ENCODE measurements around the gene EGLN3. TPM values are rescaled to one million over a fixed set of nuclear protein-coding genes. Genes with fewer than 3 reads are reported as not detected.

Gene EGLN3
- total and polyA plus RNA-seq, 2 of the 13 experiments (the other 11 are each of a cell fraction or from before 2014, with no cell fraction given) = 0.18 to 27.3 TPM

DNA sequence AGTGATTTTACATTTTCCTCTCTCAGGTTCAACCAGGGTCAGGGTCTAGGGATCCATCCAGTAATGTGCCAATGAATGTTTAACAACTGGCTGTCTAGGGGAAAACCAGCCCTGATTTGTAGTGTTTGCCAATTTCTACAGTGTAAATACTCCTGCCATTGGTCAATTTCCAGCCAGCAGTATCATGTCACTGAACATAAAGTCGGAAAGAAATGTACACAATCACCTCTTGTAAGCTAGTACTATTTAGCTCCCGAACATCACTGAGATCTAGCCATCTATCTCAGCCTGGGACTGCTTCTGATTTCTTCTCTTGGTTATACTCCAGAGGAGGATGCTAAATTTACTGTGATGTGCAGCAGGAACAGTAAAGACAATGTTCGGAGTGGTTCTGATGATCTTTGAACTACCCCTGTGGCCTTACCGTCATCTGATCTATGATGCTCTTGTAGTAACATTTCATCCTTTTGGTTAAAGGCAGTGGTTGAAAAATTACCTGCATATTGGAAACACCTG, 36.7 kb upstream of the EGLN3 start (continued):
- TF ChIP-seq, protein P1, sequence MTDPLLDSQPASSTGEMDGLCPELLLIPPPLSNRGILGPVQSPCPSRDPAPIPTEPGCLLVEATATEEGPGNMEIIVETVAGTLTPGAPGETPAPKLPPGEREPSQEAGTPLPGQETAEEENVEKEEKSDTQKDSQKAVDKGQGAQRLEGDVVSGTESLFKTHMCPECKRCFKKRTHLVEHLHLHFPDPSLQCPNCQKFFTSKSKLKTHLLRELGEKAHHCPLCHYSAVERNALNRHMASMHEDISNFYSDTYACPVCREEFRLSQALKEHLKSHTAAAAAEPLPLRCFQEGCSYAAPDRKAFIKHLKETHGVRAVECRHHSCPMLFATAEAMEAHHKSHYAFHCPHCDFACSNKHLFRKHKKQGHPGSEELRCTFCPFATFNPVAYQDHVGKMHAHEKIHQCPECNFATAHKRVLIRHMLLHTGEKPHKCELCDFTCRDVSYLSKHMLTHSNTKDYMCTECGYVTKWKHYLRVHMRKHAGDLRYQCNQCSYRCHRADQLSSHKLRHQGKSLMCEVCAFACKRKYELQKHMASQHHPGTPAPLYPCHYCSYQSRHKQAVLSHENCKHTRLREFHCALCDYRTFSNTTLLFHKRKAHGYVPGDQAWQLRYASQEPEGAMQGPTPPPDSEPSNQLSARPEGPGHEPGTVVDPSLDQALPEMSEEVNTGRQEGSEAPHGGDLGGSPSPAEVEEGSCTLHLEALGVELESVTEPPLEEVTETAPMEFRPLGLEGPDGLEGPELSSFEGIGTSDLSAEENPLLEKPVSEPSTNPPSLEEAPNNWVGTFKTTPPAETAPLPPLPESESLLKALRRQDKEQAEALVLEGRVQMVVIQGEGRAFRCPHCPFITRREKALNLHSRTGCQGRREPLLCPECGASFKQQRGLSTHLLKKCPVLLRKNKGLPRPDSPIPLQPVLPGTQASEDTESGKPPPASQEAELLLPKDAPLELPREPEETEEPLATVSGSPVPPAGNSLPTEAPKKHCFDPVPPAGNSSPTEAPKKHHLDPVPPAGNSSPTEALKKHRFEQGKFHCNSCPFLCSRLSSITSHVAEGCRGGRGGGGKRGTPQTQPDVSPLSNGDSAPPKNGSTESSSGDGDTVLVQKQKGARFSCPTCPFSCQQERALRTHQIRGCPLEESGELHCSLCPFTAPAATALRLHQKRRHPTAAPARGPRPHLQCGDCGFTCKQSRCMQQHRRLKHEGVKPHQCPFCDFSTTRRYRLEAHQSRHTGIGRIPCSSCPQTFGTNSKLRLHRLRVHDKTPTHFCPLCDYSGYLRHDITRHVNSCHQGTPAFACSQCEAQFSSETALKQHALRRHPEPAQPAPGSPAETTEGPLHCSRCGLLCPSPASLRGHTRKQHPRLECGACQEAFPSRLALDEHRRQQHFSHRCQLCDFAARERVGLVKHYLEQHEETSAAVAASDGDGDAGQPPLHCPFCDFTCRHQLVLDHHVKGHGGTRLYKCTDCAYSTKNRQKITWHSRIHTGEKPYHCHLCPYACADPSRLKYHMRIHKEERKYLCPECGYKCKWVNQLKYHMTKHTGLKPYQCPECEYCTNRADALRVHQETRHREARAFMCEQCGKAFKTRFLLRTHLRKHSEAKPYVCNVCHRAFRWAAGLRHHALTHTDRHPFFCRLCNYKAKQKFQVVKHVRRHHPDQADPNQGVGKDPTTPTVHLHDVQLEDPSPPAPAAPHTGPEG (CRISPR knock-in tag; IDR thresholded peaks at IDR 0.05) = no peak
- no peak for TF ChIP-seq STAG1 (CRISPR knock-in tag; IDR thresholded peaks at IDR 0.05)
- no peak for TF ChIP-seq EED (CRISPR knock-in tag; IDR thresholded peaks at IDR 0.05)
- no peak for TF ChIP-seq ZNF773 (CRISPR knock-in tag; IDR thresholded peaks at IDR 0.05; ENCODE audit: borderline replicate concordance)
- TF ChIP-seq NFRKB (IDR thresholded peaks at IDR 0.05) = no peak
- TF ChIP-seq REXO4 (CRISPR knock-in tag; IDR thresholded peaks at IDR 0.05; ENCODE audit: borderline replicate concordance) = no peak
- no peak for TF ChIP-seq NFIB (CRISPR knock-in tag; IDR thresholded peaks at IDR 0.05; ENCODE audit: borderline replicate concordance)
- TF ChIP-seq FOXP1 (IDR thresholded peaks at IDR 0.05) = no peak
- TF ChIP-seq FOXP1 (CRISPR knock-in tag; IDR thresholded peaks at IDR 0.05) = peak; percentile 72
- TF ChIP-seq ZNF75D (CRISPR knock-in tag; IDR thresholded peaks at IDR 0.05; ENCODE audit: borderline replicate concordance) = no peak
- no peak for TF ChIP-seq DPF2 (CRISPR knock-in tag; IDR thresholded peaks at IDR 0.05; ENCODE audit: borderline replicate concordance, low read depth)
- TF ChIP-seq PAXIP1 (CRISPR knock-in tag; conservative IDR thresholded peaks at IDR 0.05) = peak; percentile 84
- TF ChIP-seq IKZF5 (CRISPR knock-in tag; IDR thresholded peaks at IDR 0.05) = peak; percentile 59; the same call in 1 of the 2 replicates
- TF ChIP-seq GATA4 (IDR thresholded peaks at IDR 0.05; ENCODE audit: borderline replicate concordance, low read depth) = no peak
- TF ChIP-seq REST (IDR thresholded peaks at IDR 0.05; ENCODE audit: borderline replicate concordance in 1 of 2, low read depth in 1 of 2, low read length in 2 of 2) = no peak
- TF ChIP-seq NCOR1 (IDR thresholded peaks at IDR 0.05; ENCODE audit: borderline replicate concordance, low read length) = peak; percentile 61; the same call in 1 of the 2 replicates
